Karpas-422 (cell line): ENCODE results near the gene MINDY1. TPM values are rescaled to one million over a fixed set of nuclear protein-coding genes. Genes with fewer than 3 reads are reported as not detected.

Experiments used
- DNase-seq: peaks from one replicate; pipeline ENCODE4 v3.0.0-alpha.2; 2015
- H2AFZ ChIP-seq: fragments of 200-600 bp; sonication (generic); 2 replicates; pipeline ENCODE4 v1.6.1; 2014; ENCODE audit warnings: antibody characterized with exemption, low read length, mixed read lengths
- H3K27ac ChIP-seq: fragments of 200-600 bp; sonication (generic); 2 replicates; pipeline ENCODE4 v1.5.1; 2014; ENCODE audit warnings: mild to moderate bottlenecking, low read length, moderate library complexity
- H3K27me3 ChIP-seq: fragments of 200-600 bp; sonication (generic); 2 replicates; pipeline ENCODE4 v1.6.1; 2014; ENCODE audit warnings: low read length, mixed read lengths
- H3K36me3 ChIP-seq: fragments of 200-600 bp; sonication (generic); 2 replicates; pipeline ENCODE4 v1.6.1; 2014; ENCODE audit warnings: low read length, mixed read lengths; ENCODE audit not compliant: insufficient read depth
- H3K4me1 ChIP-seq: fragments of 200-600 bp; sonication (generic); 2 replicates; pipeline ENCODE4 v1.6.1; 2014; ENCODE audit warnings: mild to moderate bottlenecking, low read length, mixed read lengths
- H3K4me2 ChIP-seq: fragments of 200-600 bp; sonication (generic); 2 replicates; pipeline ENCODE4 v1.6.1; 2014; ENCODE audit warnings: low read length, low read depth, mild to moderate bottlenecking; ENCODE audit not compliant: poor library complexity, severe bottlenecking
- H3K4me3 ChIP-seq: fragments of 200-600 bp; sonication (generic); 2 replicates; pipeline ENCODE4 v1.5.1; 2014; ENCODE audit warnings: mild to moderate bottlenecking, antibody characterized with exemption, low read length, mixed read lengths
- H3K79me2 ChIP-seq: fragments of 200-600 bp; sonication (generic); 2 replicates; pipeline ENCODE4 v1.6.1; 2014; ENCODE audit warnings: mild to moderate bottlenecking, low read length, mixed read lengths
- H3K9ac ChIP-seq: fragments of 200-600 bp; sonication (generic); 2 replicates; pipeline ENCODE4 v1.6.0; 2014; ENCODE audit warnings: low read length
- H3K9me2 ChIP-seq: fragments of 200-600 bp; sonication (generic), shearing (Covaris generic); replicated peaks from 2 replicates; pipeline ENCODE4 v1.6.0; 2014; ENCODE audit warnings: mild to moderate bottlenecking, low read length, moderate library complexity; ENCODE audit not compliant: insufficient read depth
- H3K9me3 ChIP-seq: fragments of 300-700, 200-600 bp; sonication (generic); 2 replicates; pipeline ENCODE4 v1.6.1; 2014; ENCODE audit warnings: low read length, mixed read lengths
- H4K20me1 ChIP-seq: fragments of 200-600 bp; sonication (generic); 2 replicates; pipeline ENCODE4 v1.6.1; 2014; ENCODE audit warnings: mild to moderate bottlenecking, antibody characterized with exemption, low read length, low read depth; ENCODE audit not compliant: insufficient read depth
- total RNA-seq: library from RNA; depleted of rRNA; stranded (reverse); fragments of >200 nt; shearing (Covaris generic); gene quantifications from 2 replicates; pipeline ENCODE4 v1.2.3, GENCODE V29; 2014; ENCODE audit warnings: low replicate concordance; rRNA removed

The MINDY1 gene, protein sequence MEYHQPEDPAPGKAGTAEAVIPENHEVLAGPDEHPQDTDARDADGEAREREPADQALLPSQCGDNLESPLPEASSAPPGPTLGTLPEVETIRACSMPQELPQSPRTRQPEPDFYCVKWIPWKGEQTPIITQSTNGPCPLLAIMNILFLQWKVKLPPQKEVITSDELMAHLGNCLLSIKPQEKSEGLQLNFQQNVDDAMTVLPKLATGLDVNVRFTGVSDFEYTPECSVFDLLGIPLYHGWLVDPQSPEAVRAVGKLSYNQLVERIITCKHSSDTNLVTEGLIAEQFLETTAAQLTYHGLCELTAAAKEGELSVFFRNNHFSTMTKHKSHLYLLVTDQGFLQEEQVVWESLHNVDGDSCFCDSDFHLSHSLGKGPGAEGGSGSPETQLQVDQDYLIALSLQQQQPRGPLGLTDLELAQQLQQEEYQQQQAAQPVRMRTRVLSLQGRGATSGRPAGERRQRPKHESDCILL
- total RNA-seq, result 9.9 and 13.0 TPM in 2 replicates

DNA sequence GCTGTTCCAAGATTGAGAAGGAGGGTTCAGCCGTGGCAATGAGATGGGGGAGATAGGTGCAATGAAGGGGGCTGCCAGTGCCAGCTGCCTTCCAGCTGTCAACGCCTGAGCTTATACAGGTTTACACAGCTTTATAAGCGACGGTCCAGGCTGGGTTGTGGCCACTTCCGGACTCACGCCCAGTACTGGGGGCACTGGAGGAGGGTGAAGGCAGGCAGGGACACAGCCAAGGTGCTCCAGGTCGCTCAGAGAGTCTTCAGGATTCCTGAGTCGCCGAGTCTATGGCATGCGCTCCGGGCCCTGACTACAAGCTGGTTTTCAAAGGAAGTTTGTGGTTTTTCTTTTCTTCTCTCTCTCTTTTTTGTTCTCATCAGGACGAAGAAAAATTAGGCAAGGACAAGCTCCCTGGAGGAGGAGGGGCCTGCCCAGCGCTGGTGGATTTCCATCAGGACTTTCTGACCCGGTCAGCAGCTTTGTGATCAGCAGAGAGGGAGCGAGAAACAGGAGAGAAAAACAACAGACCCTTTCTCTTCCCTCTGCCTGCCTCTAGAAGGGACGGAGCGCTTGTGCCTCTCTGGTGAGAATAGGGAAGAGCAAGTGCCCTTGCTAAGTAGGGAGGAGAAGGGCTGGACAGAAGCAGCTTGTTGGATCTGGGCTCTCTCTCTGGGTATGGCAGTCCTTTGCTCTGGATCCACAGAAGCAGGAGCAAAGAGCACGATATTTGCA, at the start of gene MINDY1:
TSS of gene MINDY1 (minus strand) at position 576 of the 726 bp plus-strand sequence. CDS start 4,285 bp downstream, outside the sequence.
- Histone ChIP-seq H3K27me3 (no peaks in the 10 kb centered on the region), H3K9ac (peak within 1 kb of the TSS; percentile 95), H3K4me3 (peak within 1 kb of the TSS; percentile 91), H3K4me1 (peaks cover 67% of the 10 kb centered on the region), H3K36me3 (no peaks in the 10 kb centered on the region), H3K9me3 (no peaks in the 10 kb centered on the region), H3K79me2 (peaks cover 40% of the 10 kb centered on the region), H3K9me2 (no peaks in the 10 kb centered on the region), H3K27ac (peak within 1 kb of the TSS; percentile 60), H3K4me2 (peak within 1 kb of the TSS; percentile 92), H4K20me1 (no peaks in the 10 kb centered on the region), H2AFZ (peak within 1 kb of the TSS; percentile 86)
- peak; percentile 89 for DNase-seq

DNA sequence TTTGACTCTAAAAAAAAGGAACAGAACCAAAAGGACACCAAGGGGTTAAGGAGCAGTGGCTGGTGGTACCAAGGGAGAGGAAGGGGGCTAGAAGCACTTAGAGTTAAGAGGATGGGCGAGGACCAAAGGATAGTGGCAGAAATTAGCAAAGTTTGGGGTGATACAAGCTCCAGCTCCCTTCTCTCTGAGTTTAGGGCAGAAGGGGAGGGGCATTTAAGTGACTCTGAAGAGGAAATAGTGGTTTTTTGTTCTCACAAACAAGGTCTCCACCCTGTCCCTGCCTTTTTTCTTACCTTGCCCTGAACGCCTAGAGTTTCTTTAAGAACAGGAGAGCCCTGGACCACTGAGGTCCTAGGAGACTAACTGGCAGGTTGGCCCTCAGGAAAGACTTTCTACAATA, 49.4 kb upstream of the MINDY1 start:
- Histone ChIP-seq H3K4me2 (peak overlapping the region; percentile 6), H3K36me3 (peaks cover 38% of the 10 kb centered on the region), H3K4me1 (peaks cover 26% of the 10 kb centered on the region), H3K79me2 (peaks cover 58% of the 10 kb centered on the region), H3K27me3 (no peaks in the 10 kb centered on the region), H3K27ac (no peak overlapping the region), H3K9ac (no peak overlapping the region; the same call in 1 of the 2 replicates), H3K4me3 (no peak overlapping the region), H3K9me3 (no peaks in the 10 kb centered on the region), H4K20me1 (peaks cover 23% of the 10 kb centered on the region), H2AFZ (no peak overlapping the region), H3K9me2 (no peaks in the 10 kb centered on the region)
- no peak for DNase-seq

DNA sequence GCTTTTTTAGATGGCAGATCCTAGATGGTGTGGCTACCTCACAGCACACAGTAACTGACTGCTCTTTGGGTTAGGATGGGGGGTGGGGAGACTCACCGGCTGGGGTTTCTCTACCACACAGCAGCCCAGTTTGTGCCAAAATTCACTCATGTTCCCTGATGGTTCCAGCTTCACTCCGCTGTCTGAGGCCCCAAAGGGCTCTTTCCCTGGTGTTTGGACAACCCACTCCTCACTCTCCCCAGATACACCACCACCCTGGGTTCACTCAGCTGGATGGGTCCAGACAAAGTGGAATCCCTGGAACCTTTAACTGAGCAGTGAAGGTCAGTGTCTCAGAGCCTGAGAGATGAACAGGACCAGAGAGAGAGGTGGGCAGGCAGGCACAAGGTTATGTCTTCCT, 48.9 kb upstream of the MINDY1 start:
- Histone ChIP-seq H3K4me3 (no peak overlapping the region), H3K79me2 (peaks cover 53% of the 10 kb centered on the region), H3K4me2 (no peak overlapping the region), H4K20me1 (peaks cover 23% of the 10 kb centered on the region), H3K27ac (no peak overlapping the region), H3K9ac (no peak overlapping the region), H2AFZ (no peak overlapping the region), H3K27me3 (no peaks in the 10 kb centered on the region), H3K4me1 (peaks cover 22% of the 10 kb centered on the region), H3K9me2 (no peaks in the 10 kb centered on the region), H3K9me3 (no peaks in the 10 kb centered on the region), H3K36me3 (peaks cover 38% of the 10 kb centered on the region)
- no peak for DNase-seq

DNA sequence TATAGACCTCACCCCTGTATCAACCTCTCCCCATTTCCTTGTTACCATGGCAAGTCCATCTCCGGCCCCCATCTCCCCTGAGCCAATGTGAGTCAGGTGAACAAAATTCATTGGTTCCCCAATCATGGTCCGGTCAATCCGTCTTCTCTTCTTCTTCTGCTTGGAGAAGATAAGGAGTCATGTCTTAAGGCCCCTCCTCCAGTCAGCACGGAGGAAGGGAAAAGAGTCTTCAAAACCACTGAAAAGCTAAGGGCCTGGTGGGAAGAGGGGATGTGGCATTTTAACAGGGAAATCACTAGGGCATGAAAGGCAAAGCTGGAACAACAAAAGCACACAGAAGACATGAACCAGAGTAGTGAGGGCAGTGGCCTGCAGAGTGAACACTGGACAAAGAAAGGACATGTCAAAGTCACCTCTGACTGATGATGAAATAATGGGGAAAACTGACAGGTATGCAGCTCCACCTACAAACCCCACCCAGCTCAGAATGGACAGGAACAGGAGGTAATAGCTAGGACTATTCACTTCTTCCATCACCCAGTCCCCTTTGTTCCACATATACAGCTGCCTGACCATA, 48.4 kb upstream of the MINDY1 start:
- Histone ChIP-seq H3K9me3 (no peaks in the 10 kb centered on the region), H3K4me1 (peaks cover 22% of the 10 kb centered on the region), H3K9me2 (no peaks in the 10 kb centered on the region), H3K4me3 (no peak overlapping the region), H3K9ac (no peak overlapping the region), H3K79me2 (peaks cover 47% of the 10 kb centered on the region), H3K27ac (no peak overlapping the region), H3K4me2 (no peak overlapping the region), H3K27me3 (no peaks in the 10 kb centered on the region), H4K20me1 (peaks cover 23% of the 10 kb centered on the region), H3K36me3 (peaks cover 38% of the 10 kb centered on the region), H2AFZ (no peak overlapping the region)
- DNase-seq, result no peak

DNA sequence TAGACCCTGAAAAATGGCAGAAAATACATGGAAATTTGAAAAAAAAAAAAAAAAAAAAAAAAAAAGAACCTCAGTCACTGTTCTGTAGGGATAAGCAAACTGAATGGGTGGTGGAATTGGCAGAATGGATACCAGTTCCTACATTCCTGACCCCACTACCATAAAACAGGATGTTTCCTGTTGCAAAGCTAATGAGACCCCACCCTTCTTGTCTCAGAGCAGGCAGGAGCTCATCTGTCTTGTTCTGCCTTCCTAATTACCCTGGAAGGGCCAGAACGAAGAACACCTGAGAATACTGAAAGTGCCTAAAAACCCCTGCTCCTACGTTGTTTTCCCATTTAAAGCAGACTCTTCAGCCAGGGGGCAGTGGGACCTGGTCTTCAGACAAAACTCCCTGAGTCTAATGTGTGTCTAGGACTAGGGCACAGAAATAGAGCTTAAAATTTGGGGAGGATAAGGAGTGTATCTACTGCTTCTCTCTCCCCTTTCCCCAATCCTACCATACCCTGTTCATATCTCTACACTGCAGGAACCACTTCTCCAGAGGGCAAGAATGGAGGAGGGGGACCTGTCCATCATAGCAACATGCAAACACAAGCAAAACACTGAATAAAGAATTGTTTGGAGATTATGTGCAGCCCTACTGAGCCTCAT, 44.8 kb upstream of the MINDY1 start:
- H3K4me1 ChIP-seq, result peaks cover 15% of the 10 kb centered on the region

DNA sequence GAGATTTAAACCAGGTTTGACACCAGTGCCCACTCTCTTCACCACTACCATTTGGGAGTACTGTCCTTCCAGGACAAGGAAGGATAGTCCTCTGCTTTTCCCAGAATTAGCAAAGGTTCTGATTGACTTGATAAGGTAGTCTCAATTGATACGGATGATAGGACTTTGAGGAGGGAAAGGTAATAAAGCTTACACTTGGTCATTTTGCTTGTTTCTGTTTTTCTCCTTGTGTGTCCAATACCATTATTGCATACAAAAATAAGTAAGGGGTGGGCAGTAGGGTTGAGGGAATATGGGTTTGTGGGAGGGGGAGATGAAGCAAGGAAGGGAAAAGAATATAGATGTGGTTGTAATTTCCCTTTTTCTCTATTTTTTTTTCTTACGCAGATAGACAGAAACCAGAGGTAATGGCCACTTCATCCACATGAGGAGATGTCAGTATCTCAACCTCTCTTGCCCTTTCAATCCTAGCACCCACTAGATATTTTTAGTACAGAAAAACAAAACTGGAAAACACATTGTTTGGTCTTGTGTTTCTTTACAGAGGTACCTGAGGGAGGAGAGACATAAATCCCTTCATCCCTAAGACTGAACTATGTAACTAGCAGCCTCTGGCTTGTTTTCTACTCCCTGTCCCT, 43.5 kb upstream of the MINDY1 start:
- Histone ChIP-seq H3K9ac (no peak overlapping the region), H3K4me1 (peaks cover 14% of the 10 kb centered on the region), H3K9me3 (no peaks in the 10 kb centered on the region), H3K9me2 (no peaks in the 10 kb centered on the region), H3K36me3 (peaks cover 24% of the 10 kb centered on the region), H3K79me2 (peaks cover 5% of the 10 kb centered on the region; the same call in 1 of the 2 replicates), H4K20me1 (no peaks in the 10 kb centered on the region), H3K27me3 (no peaks in the 10 kb centered on the region), H3K4me3 (no peak overlapping the region), H2AFZ (no peak overlapping the region), H3K4me2 (peak overlapping the region; percentile 7), H3K27ac (0 out of 2 replicates have a peak overlapping the region, but pooled peaks have one; percentile 4)
- DNase-seq, result no peak

More for the DNA sequence above, 44.8 kb upstream of the MINDY1 start:
- Histone ChIP-seq H3K27ac (no peak overlapping the region), H3K9ac (no peak overlapping the region), H3K4me2 (no peak overlapping the region), H3K9me3 (no peaks in the 10 kb centered on the region), H3K9me2 (no peaks in the 10 kb centered on the region), H3K36me3 (peaks cover 34% of the 10 kb centered on the region), H3K4me3 (no peak overlapping the region), H3K27me3 (no peaks in the 10 kb centered on the region), H2AFZ (no peak overlapping the region), H3K79me2 (peaks cover 16% of the 10 kb centered on the region), H4K20me1 (peaks cover 2% of the 10 kb centered on the region; the same call in 1 of the 2 replicates)
- no peak for DNase-seq

DNA sequence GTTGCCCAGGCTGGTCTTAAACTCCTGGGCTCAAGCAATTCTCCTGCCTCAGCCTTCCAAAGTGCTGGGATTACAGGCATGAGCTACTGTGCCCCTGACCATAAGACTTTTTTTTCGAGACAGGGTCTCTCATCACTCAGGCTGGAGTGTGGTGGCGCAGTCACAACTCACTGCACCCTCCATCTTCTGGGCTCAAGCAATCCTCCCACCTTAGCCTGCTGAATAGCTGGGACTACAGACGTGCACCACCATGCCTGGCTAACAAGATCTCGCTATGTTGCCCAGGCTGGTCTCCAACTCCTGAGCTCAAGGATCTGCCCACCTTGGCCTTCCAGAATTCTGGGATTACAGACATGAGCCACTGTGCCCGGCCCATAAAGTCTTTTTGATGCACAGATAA, 42.8 kb upstream of the MINDY1 start:
- no peak overlapping the region for H3K27ac ChIP-seq
- peaks cover 14% of the 10 kb centered on the region for H3K4me1 ChIP-seq

More for the DNA sequence above, 42.8 kb upstream of the MINDY1 start:
- Histone ChIP-seq H4K20me1 (no peaks in the 10 kb centered on the region), H3K79me2 (peaks cover 5% of the 10 kb centered on the region; the same call in 1 of the 2 replicates), H3K27me3 (no peaks in the 10 kb centered on the region), H3K9me2 (no peaks in the 10 kb centered on the region), H3K4me3 (no peak overlapping the region), H3K4me2 (no peak overlapping the region), H3K9me3 (no peaks in the 10 kb centered on the region), H2AFZ (no peak overlapping the region), H3K9ac (no peak overlapping the region), H3K36me3 (peaks cover 17% of the 10 kb centered on the region)
- no peak for DNase-seq
